Breast epithelium (tissue), 4 donors: ENCODE measurements around the gene NR3C2. TPM values are rescaled to one million over a fixed set of nuclear protein-coding genes. Genes with fewer than 3 reads are reported as not detected.

Source experiments
- DNase-seq, 2 donors: peaks; one replicate each; pipeline ENCODE4 v3.0.0-alpha.2; 2019; ENCODE audit warnings: low spot score in 2 of 2
- H3K27ac ChIP-seq, 2 donors: fragments of 200-600 bp; sonication (generic) in 1 of 2; one replicate each; pipeline ENCODE4 v1.5.1; 2016 to 2019; ENCODE audit warnings: mild to moderate bottlenecking in 1 of 2
- H3K27me3 ChIP-seq, 2 donors: fragments of 200-600 bp; sonication (generic) in 1 of 2; one replicate each; pipeline versions ENCODE4 v1.5.1 to v1.6.0; 2017 to 2019; ENCODE audit warnings: control low read depth in 1 of 2, mild to moderate bottlenecking in 1 of 2
- H3K36me3 ChIP-seq: fragments of 200-600 bp; one replicate; pipeline ENCODE4 v1.5.1; 2019
- H3K4me1 ChIP-seq, 2 donors: fragments of 200-600 bp; sonication (generic); one replicate each; pipeline ENCODE4 v1.5.1; 2016 to 2019; ENCODE audit warnings: control low read depth in 1 of 2
- H3K4me3 ChIP-seq, 3 donors: fragments of 200-600 bp; sonication (generic); 1 replicate in 2 of 3; 2 replicates in 1 of 3; pipeline ENCODE4 v1.5.1; 2016 to 2019; ENCODE audit warnings: mild to moderate bottlenecking in 3 of 3, moderate library complexity in 2 of 3
- H3K9me3 ChIP-seq, 2 donors: fragments of 200-600 bp; sonication (generic) in 1 of 2; one replicate each; pipeline ENCODE4 v1.5.1; 2016 to 2019; ENCODE audit warnings: control low read depth in 1 of 2
- CTCF ChIP-seq, 3 donors: fragments of 450-650 bp; IDR thresholded peaks; one replicate each; pipeline ENCODE4 v1.5.1; 2016 to 2017; ENCODE audit warnings: antibody characterized with exemption in 3 of 3, mild to moderate bottlenecking in 3 of 3, moderate library complexity in 3 of 3
- POLR2A ChIP-seq: fragments of 450-650 bp; IDR thresholded peaks from one replicate; pipeline ENCODE4 v1.6.1; 2016; ENCODE audit warnings: antibody characterized with exemption, mild to moderate bottlenecking, moderate library complexity
- POLR2AphosphoS5 ChIP-seq, 3 donors: sonication (generic); formaldehyde crosslinking; IDR thresholded peaks; one replicate each; pipeline ENCODE4 v1.6.1; 2017; ENCODE audit warnings: antibody characterized with exemption in 3 of 3
- intact Hi-C: fragments of 100-400 bp; cut with DNase I; formaldehyde crosslinking; loops from one replicate; pipeline ENCODE4 v1.15.1; 2023; ENCODE audit warnings: low total_unique reads
- total RNA-seq, 3 donors: library from RNA; depleted of rRNA; stranded (reverse); fragments of >200 nt; gene quantifications; one replicate each; pipeline ENCODE4 v1.1.0, GENCODE V29; 2016

NR3C2 gene
- total RNA-seq, 3 donors from 2014 or later: 8.0 to 39.5 (median 13.8) TPM

GRCh38 chr4:148120216-148120615 lies 322.0 kb downstream of the NR3C2 start:
- TF ChIP-seq POLR2AphosphoS5 (IDR thresholded peaks at IDR 0.05): no peak
- no peak for DNase-seq
- H3K9me3 ChIP-seq: peaks cover 8 to 28% of the 10 kb centered on the region in 2 donors
- H3K36me3 ChIP-seq: peaks cover 3% of the 10 kb centered on the region
- H3K27ac ChIP-seq: no peak overlapping the region
- no peaks in the 10 kb centered on the region for H3K27me3 ChIP-seq
- intact Hi-C loops: no loop called here
- H3K4me1 ChIP-seq: no peaks in the 10 kb centered on the region
- no peak overlapping the region for H3K4me3 ChIP-seq

- no peak overlapping the region for H3K4me3 ChIP-seq
- H3K27ac ChIP-seq: no peak overlapping the region
- peaks cover 8 to 12% of the 10 kb centered on the region in 2 donors for H3K9me3 ChIP-seq
- no peaks in the 10 kb centered on the region for H3K27me3 ChIP-seq
- DNase-seq: no peak
- no peaks in the 10 kb centered on the region for H3K4me1 ChIP-seq
- H3K36me3 ChIP-seq: peaks cover 3% of the 10 kb centered on the region
- TF ChIP-seq POLR2AphosphoS5 (IDR thresholded peaks at IDR 0.05) (no peak), POLR2A (no peak), CTCF (IDR thresholded peaks at IDR 0.05) (no peak)
- intact Hi-C loops: no loop called here
Observed at GRCh38 chr4:148118633-148119032, 323.6 kb downstream of the NR3C2 start.

GRCh38 chr4:148118179-148118578 lies 324.0 kb downstream of the NR3C2 start:
- no peaks in the 10 kb centered on the region for H3K27me3 ChIP-seq
- TF ChIP-seq POLR2AphosphoS5 (IDR thresholded peaks at IDR 0.05) (no peak), POLR2A (no peak)
- H3K4me3 ChIP-seq: no peak overlapping the region
- H3K4me1 ChIP-seq: no peaks in the 10 kb centered on the region
- DNase-seq: no peak
- peaks cover 3% of the 10 kb centered on the region for H3K36me3 ChIP-seq
- H3K9me3 ChIP-seq: peaks cover 8% of the 10 kb centered on the region in 2 donors
- intact Hi-C loops: no loop called here
- H3K27ac ChIP-seq: no peak overlapping the region

- H3K27ac ChIP-seq: no peak overlapping the region
- no peaks in the 10 kb centered on the region for H3K9me3 ChIP-seq
- peak in 1 of 2 donors; percentile 32 for DNase-seq
- H3K27me3 ChIP-seq: no peaks in the 10 kb centered on the region
- H3K4me1 ChIP-seq: no peaks in the 10 kb centered on the region
- H3K4me3 ChIP-seq: no peak overlapping the region
- peaks cover 3% of the 10 kb centered on the region for H3K36me3 ChIP-seq
- no peak for TF ChIP-seq POLR2AphosphoS5 (IDR thresholded peaks at IDR 0.05)
- TF ChIP-seq POLR2A: no peak
- TF ChIP-seq CTCF (IDR thresholded peaks at IDR 0.05): no peak
- intact Hi-C loops: no loop called here
Observed at GRCh38 chr4:148116969-148117368, 325.2 kb downstream of the NR3C2 start.

GRCh38 chr4:148116264-148116663 lies 325.9 kb downstream of the NR3C2 start:
- Histone ChIP-seq H3K4me3 (no peak overlapping the region), H3K9me3 (no peaks in the 10 kb centered on the region), H3K27me3 (no peaks in the 10 kb centered on the region), H3K36me3 (peaks cover 3% of the 10 kb centered on the region), H3K27ac (no peak overlapping the region), H3K4me1 (no peaks in the 10 kb centered on the region)
- no peak for DNase-seq
- intact Hi-C loops: no loop called here
- no peak for TF ChIP-seq CTCF (IDR thresholded peaks at IDR 0.05)
- TF ChIP-seq POLR2A: no peak
- TF ChIP-seq POLR2AphosphoS5 (IDR thresholded peaks at IDR 0.05): no peak

GRCh38 chr4:148114436-148114835 lies 327.8 kb downstream of the NR3C2 start:
- no peak overlapping the region for H3K27ac ChIP-seq
- intact Hi-C loops: no loop called here
- no peaks in the 10 kb centered on the region for H3K27me3 ChIP-seq
- H3K4me1 ChIP-seq: no peaks in the 10 kb centered on the region
- TF ChIP-seq POLR2A (no peak), CTCF (IDR thresholded peaks at IDR 0.05) (no peak), POLR2AphosphoS5 (IDR thresholded peaks at IDR 0.05) (no peak)
- H3K9me3 ChIP-seq: no peaks in the 10 kb centered on the region
- DNase-seq: no peak
- H3K4me3 ChIP-seq: no peak overlapping the region
- peaks cover 3% of the 10 kb centered on the region for H3K36me3 ChIP-seq
